ENCODE measurements around the gene WFDC12.

Gene WFDC12

DNA sequence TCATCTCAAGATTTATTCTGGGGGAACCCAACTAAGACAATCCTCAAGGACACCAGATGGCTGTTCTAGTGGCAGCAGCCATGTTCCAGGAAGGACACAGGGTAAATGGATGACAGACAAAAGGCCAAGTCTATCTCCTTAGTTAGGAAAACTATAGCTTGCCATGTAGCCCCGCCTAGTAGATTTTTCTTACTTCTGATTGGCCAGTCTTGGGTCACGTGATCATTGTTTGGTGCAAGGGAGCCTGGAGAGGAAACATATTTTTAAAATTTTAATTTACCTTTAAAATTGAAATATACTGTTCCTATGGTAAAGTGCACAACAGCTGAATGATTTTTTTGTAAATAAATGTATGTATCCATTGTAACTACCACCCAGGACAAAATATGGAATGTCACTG, 18.9 kb downstream of the WFDC12 start:
- DNase-seq (ENCODE audit: low spot score) = no peak
- TF ChIP-seq, protein P1, sequence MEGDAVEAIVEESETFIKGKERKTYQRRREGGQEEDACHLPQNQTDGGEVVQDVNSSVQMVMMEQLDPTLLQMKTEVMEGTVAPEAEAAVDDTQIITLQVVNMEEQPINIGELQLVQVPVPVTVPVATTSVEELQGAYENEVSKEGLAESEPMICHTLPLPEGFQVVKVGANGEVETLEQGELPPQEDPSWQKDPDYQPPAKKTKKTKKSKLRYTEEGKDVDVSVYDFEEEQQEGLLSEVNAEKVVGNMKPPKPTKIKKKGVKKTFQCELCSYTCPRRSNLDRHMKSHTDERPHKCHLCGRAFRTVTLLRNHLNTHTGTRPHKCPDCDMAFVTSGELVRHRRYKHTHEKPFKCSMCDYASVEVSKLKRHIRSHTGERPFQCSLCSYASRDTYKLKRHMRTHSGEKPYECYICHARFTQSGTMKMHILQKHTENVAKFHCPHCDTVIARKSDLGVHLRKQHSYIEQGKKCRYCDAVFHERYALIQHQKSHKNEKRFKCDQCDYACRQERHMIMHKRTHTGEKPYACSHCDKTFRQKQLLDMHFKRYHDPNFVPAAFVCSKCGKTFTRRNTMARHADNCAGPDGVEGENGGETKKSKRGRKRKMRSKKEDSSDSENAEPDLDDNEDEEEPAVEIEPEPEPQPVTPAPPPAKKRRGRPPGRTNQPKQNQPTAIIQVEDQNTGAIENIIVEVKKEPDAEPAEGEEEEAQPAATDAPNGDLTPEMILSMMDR (IDR thresholded peaks at IDR 0.05; ENCODE audit: extremely low read depth, missing control alignments) = no peak

DNA sequence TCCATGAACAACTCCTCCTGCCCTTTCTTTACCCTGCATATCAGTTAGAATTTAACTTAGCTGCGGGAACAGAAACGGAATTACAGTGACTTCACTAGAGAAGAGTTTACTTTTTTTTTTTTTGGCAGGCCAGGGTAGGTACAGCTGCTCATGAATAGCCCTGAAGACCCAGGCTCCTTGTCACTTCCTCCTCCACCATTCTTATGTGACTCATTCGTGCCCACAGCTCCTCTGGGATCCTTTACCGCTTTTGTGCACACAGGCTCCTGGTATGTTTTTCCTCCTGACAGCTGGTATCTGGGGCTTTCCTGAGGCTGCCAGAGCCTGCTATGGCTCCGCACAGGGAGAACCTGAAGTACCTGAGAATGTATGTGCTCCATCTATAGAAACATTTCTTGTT, 19.5 kb downstream of the WFDC12 start:
- no peak for DNase-seq (ENCODE audit: low spot score)
- TF ChIP-seq, protein P1 (IDR thresholded peaks at IDR 0.05; ENCODE audit: extremely low read depth, missing control alignments) = no peak

DNA sequence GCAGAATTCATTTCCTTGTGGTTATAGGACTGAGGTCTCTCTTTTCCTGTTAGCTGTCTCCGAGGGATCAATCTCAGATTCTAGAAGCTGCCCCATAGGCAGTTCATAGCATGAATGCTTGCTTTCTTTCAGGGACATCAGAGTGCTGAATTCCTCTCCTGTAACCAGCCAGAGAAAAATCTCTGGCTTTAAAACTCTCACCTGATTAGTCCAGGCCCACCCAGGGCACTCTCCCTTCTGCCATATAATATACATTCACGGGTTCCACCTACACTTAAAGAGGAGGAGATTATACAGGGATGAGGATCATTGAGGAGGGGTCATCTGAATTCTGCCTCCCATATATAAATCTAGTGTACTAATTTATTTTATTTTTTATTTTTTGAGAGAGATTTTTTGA, 21.2 kb downstream of the WFDC12 start:
- TF ChIP-seq, protein P1 (IDR thresholded peaks at IDR 0.05; ENCODE audit: extremely low read depth, missing control alignments) = no peak
- DNase-seq (ENCODE audit: low spot score) = no peak

DNA sequence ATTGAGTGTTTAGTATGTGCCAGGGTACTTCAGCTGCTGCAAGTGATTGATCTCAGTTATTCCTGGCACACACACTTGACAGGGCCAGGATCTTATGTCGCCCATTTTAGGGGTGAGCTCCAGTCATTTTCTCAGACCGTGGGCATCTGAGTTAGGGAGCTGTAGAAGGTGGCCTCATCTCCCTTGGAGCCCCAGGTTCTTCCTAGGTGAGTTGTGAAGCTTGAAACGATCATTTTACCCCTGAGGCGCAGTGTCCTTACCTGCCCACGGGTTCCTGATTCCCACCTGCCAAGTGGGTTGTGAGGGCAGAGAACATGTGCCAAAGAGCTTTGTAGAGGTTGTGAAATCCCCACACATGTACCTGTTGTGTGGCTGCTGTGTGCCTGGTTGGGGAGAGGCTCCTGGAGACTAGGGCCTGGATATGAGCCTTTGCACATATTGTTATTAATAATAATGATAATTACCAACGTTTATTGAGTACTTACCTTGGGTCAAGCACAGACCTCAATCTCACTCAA, 22.9 kb downstream of the WFDC12 start:
- TF ChIP-seq, protein P1 (IDR thresholded peaks at IDR 0.05; ENCODE audit: extremely low read depth, missing control alignments) = no peak
- DNase-seq (ENCODE audit: low spot score) = no peak

DNA sequence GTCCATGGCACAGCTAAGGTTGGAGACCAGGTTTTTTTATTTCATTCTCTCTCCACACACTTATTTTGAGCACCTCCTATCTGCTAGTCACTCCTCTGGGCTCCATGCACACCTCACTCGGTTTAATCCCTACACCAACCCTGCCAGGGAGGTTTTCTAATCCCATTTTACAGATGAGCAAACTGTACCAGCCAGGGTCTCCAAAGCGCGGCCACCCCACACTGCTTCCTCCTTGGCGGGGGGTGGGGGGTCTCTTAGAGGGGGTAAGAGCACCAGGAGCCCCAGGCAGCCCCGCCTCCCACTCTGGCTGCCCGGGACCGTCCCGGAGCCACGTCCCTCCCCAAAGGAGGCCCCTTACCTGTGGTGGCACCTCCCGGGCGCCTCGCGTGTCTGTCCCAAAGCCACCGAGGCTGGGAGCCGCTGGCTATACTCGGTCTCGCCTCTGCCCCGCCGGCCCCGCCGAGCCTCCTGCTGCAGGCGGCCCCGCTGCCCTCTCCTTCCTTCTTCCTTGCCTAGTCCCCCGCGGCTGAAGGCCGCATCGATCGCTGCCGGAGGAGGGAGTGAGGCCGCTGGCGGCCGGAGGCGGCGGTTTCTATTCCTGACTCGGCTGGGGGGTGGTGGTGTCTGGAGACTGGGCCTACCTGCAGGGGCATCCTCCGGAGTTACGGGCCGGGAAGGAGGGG, 23.6 kb downstream of the WFDC12 start, which contains the start of gene KCNS1:
KCNS1 (minus strand) TSS at position 565 of the 683 bp plus-strand sequence. CDS start 1,891 bp downstream, outside the sequence.
- peak; percentile 52 for DNase-seq (ENCODE audit: low spot score)
- TF ChIP-seq, protein P1 (IDR thresholded peaks at IDR 0.05; ENCODE audit: extremely low read depth, missing control alignments) = no peak

DNA sequence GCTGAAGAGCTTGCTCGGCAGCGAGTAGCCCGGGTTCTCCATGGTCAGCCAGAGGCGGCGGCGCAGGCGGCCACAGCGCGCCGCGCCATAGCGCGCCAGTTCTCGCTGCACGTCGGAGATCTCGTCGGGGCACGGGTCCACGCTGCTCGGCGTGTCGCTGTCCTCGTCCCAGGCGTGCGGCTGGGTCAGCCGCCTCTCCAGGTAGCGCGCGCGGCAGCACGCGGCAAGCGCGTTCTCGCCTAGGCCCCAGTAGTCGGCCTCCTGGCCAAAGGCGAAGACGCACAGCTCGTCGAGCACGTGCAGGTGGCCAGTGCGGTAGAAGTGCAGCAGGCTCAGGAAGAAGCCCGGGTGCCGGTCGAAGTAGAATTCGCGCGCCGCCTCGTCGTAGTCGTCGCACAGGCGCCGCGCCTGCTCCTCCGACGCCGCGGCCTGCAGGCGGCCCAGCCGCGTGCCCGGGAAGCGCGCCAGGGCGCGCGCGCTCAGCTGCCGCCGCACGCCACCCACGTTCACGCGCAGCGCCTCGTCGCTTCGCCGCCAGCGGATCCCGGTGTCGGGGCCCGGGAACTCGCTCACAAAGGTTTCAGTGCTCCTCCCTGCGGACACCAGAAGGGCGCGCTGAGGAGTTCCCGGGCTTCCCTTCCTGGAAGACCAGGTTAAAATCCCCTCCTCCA, 26.0 kb downstream of the WFDC12 start:
- TF ChIP-seq, protein P1 (IDR thresholded peaks at IDR 0.05; ENCODE audit: extremely low read depth, missing control alignments) = no peak
- DNase-seq (ENCODE audit: low spot score) = peak; percentile 46

DNA sequence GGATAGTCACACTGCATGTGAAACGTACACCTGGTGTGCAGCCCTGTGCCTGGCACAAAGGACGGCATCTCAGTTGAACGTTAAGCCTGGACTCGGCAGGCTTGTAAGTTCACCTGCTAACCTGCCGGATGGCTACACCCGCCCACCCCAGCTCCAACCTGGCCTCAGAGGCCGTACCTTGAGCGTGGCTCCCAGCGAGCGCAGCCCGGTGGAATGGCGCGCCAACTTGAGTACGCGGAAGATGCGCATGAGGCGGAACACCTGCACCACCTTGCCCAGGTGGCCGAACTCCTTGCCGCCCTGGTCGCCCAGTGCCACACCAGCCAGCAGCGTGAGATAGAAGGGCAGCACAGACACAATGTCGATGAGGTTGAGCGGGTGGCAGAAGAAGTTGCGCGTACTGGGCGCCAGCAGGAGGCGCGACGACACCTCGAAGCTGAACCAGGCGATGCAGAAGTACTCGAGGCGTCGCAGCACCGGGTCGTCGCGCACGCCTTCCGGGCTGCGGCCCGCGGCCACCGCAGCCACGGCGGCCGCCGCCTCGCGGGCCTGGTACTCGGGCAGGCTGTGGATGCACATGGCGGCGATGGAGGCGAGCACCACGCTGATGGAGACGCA, 26.7 kb downstream of the WFDC12 start:
- TF ChIP-seq, protein P1 (IDR thresholded peaks at IDR 0.05; ENCODE audit: extremely low read depth, missing control alignments) = peak; percentile 36
- peak; percentile 74 for DNase-seq (ENCODE audit: low spot score)

Measured in GM20000 (cell line).